GM23338 (cell line): ENCODE results near the gene THEM5. TPM values are rescaled to one million over a fixed set of nuclear protein-coding genes. Genes with fewer than 3 reads are reported as not detected.

Experiments used
- ATAC-seq: fragments of 200-7000 bp; cut with Tn5 transposase; 3 replicates; pipeline ENCODE4 v1.9.1; 2020
- DNase-seq: peaks from one replicate; pipeline ENCODE4 v3.0.0-alpha.2; 2015; ENCODE audit warnings: low spot score
- H2AFZ ChIP-seq: fragments of 200-600 bp; sonication (generic); 2 replicates; pipeline ENCODE4 v1.8.0; 2016; ENCODE audit warnings: antibody characterized with exemption, mild to moderate bottlenecking, moderate library complexity
- H3F3A ChIP-seq: fragments of 200-600 bp; sonication (generic); replicated peaks from 2 replicates; pipeline ENCODE4 v1.8.0; 2017; ENCODE audit warnings: antibody characterized with exemption, mixed run types, low read depth
- H3K27ac ChIP-seq: fragments of 200-600 bp; sonication (generic); 2 replicates; pipeline ENCODE4 v1.6.1; 2016; ENCODE audit warnings: low read depth
- H3K27me3 ChIP-seq: fragments of 200-600 bp; sonication (generic); 2 replicates; pipeline ENCODE4 v1.8.0; 2016; ENCODE audit warnings: mild to moderate bottlenecking, mixed run types, moderate library complexity; ENCODE audit not compliant: insufficient read depth
- H3K36me3 ChIP-seq: fragments of 200-600 bp; sonication (generic); 2 replicates; pipeline ENCODE4 v1.8.0; 2016; ENCODE audit warnings: mild to moderate bottlenecking; ENCODE audit not compliant: insufficient read depth
- H3K4me1 ChIP-seq: fragments of 200-600 bp; sonication (generic); 2 replicates; pipeline ENCODE4 v1.8.0; 2016; ENCODE audit warnings: mild to moderate bottlenecking, moderate library complexity; ENCODE audit not compliant: insufficient read depth
- H3K4me2 ChIP-seq: fragments of 200-600 bp; sonication (generic); 2 replicates; pipeline ENCODE4 v1.7.1; 2017; ENCODE audit warnings: mixed run types
- H3K4me3 ChIP-seq: fragments of 200-600 bp; sonication (generic); 2 replicates; pipeline ENCODE4 v1.6.1; 2016; ENCODE audit warnings: mixed run types
- H3K79me2 ChIP-seq: fragments of 200-600 bp; sonication (generic); replicated peaks from 2 replicates; pipeline ENCODE4 v1.8.0; 2017; ENCODE audit warnings: mild to moderate bottlenecking; ENCODE audit not compliant: insufficient read depth
- H3K9me2 ChIP-seq: fragments of 200-600 bp; sonication (generic); 2 replicates; pipeline ENCODE4 v1.8.0; 2017; ENCODE audit not compliant: insufficient read depth
- H4K20me1 ChIP-seq: fragments of 200-600 bp; sonication (generic); replicated peaks from 2 replicates; pipeline ENCODE4 v1.8.0; 2017; ENCODE audit warnings: mild to moderate bottlenecking; ENCODE audit not compliant: insufficient read depth
- H3K27ac Mint-ChIP-seq: 2 replicates; pipeline ENCODE4 v1.8.0; 2020; ENCODE audit warnings: inconsistent platforms, mild to moderate bottlenecking, moderate library complexity, mixed read lengths
- H3K27me3 Mint-ChIP-seq: 3 replicates; pipeline ENCODE4 v1.8.0; 2022; ENCODE audit warnings: low read depth, mild to moderate bottlenecking, moderate library complexity, mixed read lengths, inconsistent platforms; ENCODE audit not compliant: insufficient read depth, poor library complexity
- H3K36me3 Mint-ChIP-seq: 3 replicates; pipeline ENCODE4 v1.8.0; 2021; ENCODE audit warnings: low read depth, mild to moderate bottlenecking, inconsistent platforms, moderate library complexity, mixed read lengths
- H3K4me1 Mint-ChIP-seq: 3 replicates; pipeline ENCODE4 v1.8.0; 2020; ENCODE audit warnings: mild to moderate bottlenecking, inconsistent platforms, mixed read lengths
- H3K4me3 Mint-ChIP-seq: 3 replicates; pipeline ENCODE4 v1.8.0; 2021; ENCODE audit warnings: moderate library complexity, mild to moderate bottlenecking, inconsistent platforms, mixed read lengths
- H3K9me3 Mint-ChIP-seq: 3 replicates; pipeline ENCODE4 v1.8.0; 2020; ENCODE audit warnings: moderate library complexity, mild to moderate bottlenecking, inconsistent platforms, mixed read lengths
- CREB1 ChIP-seq: fragments of 250-450 bp; sonication (Bioruptor Pico); IDR thresholded peaks from 2 replicates; pipeline ENCODE4 v1.5.0; 2020; ENCODE audit warnings: low read depth, mild to moderate bottlenecking, moderate library complexity
- EZH2 ChIP-seq: fragments of 200-600 bp; sonication (generic); IDR thresholded peaks from one replicate; pipeline ENCODE4 v1.8.0; 2017; ENCODE audit warnings: antibody characterized with exemption, mild to moderate bottlenecking, low read depth; ENCODE audit not compliant: unreplicated experiment
- EZH2phosphoT487 ChIP-seq: fragments of 200-600 bp; sonication (generic); IDR thresholded peaks from one replicate; pipeline ENCODE4 v1.8.1; 2018; ENCODE audit warnings: antibody characterized with exemption; ENCODE audit not compliant: unreplicated experiment
- JUNB ChIP-seq: IDR thresholded peaks from one replicate; pipeline ENCODE4 v1.6.1; 2016; ENCODE audit warnings: antibody characterized with exemption; ENCODE audit not compliant: unreplicated experiment
- NANOG ChIP-seq: IDR thresholded peaks from 2 replicates; pipeline ENCODE4 v1.6.1; 2016; ENCODE audit warnings: antibody characterized with exemption, borderline replicate concordance
- POLR2AphosphoS5 ChIP-seq: IDR thresholded peaks from 2 replicates; pipeline ENCODE4 v1.6.1; 2016; ENCODE audit warnings: antibody characterized with exemption, low read depth
- REST ChIP-seq: IDR thresholded peaks from one replicate; pipeline ENCODE4 v1.6.1; 2018; ENCODE audit warnings: antibody characterized with exemption; ENCODE audit not compliant: unreplicated experiment
- ZNF114 ChIP-seq: fragments of 250-450 bp; sonication (Bioruptor Pico); IDR thresholded peaks from 2 replicates; pipeline ENCODE4 v1.5.0; 2020; ENCODE audit warnings: mild to moderate bottlenecking, moderate library complexity
- ZNF331 ChIP-seq: fragments of 250-450 bp; sonication (Bioruptor Pico); IDR thresholded peaks from 2 replicates; pipeline ENCODE4 v1.5.0; 2020; ENCODE audit warnings: low read depth, mild to moderate bottlenecking, moderate library complexity
- ZNF462 ChIP-seq: fragments of 250-450 bp; sonication (Bioruptor Pico); IDR thresholded peaks from 2 replicates; pipeline ENCODE4 v1.5.0; 2020; ENCODE audit warnings: mild to moderate bottlenecking, moderate library complexity
- polyA plus RNA-seq: library from polyadenylated mRNA; unstranded; fragments of >200 nt; fragmentation: Nextera tagmentation; extraction: Ambion mirVana; gene quantifications from 2 replicates; pipeline ENCODE4 v1.2.1, GENCODE V29; 2016
- total RNA-seq: library from RNA; depleted of rRNA; stranded (reverse); fragments of >200 nt; shearing (Covaris generic); gene quantifications from 2 replicates; pipeline ENCODE4 v1.2.3, GENCODE V29; 2014
- TF ChIP-seq, protein P1 (sequence below): IDR thresholded peaks from 2 replicates; pipeline ENCODE4 v1.6.1; 2016; ENCODE audit warnings: antibody characterized with exemption
- TF ChIP-seq, protein P2 (sequence below), 2 experiments: fragments of 200-600 bp in 1 of 2; sonication (generic) in 1 of 2; conservative IDR thresholded peaks; 2 replicates each; pipeline versions ENCODE4 v1.5.1 to v1.6.1; 2016 to 2017; ENCODE audit warnings: antibody characterized with exemption in 2 of 2, low read depth in 2 of 2, mild to moderate bottlenecking in 2 of 2, moderate library complexity in 1 of 2

Gene THEM5
- total and polyA plus RNA-seq, 2 experiments from 2014 or later: not detected

- TF ChIP-seq ZNF462 (CRISPR knock-in tag): no peak
Observed at GRCh38 chr1:151815716-151816327, 37.7 kb downstream of the THEM5 start (continued).

- Mint-ChIP-seq H3K9me3 (no peaks in the 10 kb centered on the region), H3K36me3 (no peaks in the 10 kb centered on the region), H3K27ac (no peak overlapping the region), H3K4me3 (no peak overlapping the region), H3K27me3 (peaks cover 15% of the 10 kb centered on the region), H3K4me1 (peaks cover 9% of the 10 kb centered on the region)
- Histone ChIP-seq H3K4me1 (peaks cover 3% of the 10 kb centered on the region), H3K79me2 (no peaks in the 10 kb centered on the region), H3K27me3 (no peaks in the 10 kb centered on the region), H3K27ac (no peak overlapping the region), H2AFZ (no peak overlapping the region), H3K36me3 (no peaks in the 10 kb centered on the region), H3F3A (no peaks in the 10 kb centered on the region), H3K4me2 (no peak overlapping the region), H4K20me1 (no peaks in the 10 kb centered on the region), H3K9me2 (no peaks in the 10 kb centered on the region), H3K4me3 (no peak overlapping the region)
- ATAC-seq (no peak), DNase-seq (no peak)
- TF ChIP-seq ZNF331 (CRISPR knock-in tag) (no peak), EZH2phosphoT487 (no peak), NANOG (no peak), JUNB (no peak), CREB1 (CRISPR knock-in tag) (no peak), ZNF114 (CRISPR knock-in tag) (no peak), EZH2 (no peak), REST (no peak), POLR2AphosphoS5 (no peak)
- TF ChIP-seq, protein P1, sequence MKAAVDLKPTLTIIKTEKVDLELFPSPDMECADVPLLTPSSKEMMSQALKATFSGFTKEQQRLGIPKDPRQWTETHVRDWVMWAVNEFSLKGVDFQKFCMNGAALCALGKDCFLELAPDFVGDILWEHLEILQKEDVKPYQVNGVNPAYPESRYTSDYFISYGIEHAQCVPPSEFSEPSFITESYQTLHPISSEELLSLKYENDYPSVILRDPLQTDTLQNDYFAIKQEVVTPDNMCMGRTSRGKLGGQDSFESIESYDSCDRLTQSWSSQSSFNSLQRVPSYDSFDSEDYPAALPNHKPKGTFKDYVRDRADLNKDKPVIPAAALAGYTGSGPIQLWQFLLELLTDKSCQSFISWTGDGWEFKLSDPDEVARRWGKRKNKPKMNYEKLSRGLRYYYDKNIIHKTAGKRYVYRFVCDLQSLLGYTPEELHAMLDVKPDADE: no peak
- TF ChIP-seq, protein P2, sequence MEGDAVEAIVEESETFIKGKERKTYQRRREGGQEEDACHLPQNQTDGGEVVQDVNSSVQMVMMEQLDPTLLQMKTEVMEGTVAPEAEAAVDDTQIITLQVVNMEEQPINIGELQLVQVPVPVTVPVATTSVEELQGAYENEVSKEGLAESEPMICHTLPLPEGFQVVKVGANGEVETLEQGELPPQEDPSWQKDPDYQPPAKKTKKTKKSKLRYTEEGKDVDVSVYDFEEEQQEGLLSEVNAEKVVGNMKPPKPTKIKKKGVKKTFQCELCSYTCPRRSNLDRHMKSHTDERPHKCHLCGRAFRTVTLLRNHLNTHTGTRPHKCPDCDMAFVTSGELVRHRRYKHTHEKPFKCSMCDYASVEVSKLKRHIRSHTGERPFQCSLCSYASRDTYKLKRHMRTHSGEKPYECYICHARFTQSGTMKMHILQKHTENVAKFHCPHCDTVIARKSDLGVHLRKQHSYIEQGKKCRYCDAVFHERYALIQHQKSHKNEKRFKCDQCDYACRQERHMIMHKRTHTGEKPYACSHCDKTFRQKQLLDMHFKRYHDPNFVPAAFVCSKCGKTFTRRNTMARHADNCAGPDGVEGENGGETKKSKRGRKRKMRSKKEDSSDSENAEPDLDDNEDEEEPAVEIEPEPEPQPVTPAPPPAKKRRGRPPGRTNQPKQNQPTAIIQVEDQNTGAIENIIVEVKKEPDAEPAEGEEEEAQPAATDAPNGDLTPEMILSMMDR (conservative IDR thresholded peaks at IDR 0.05; ENCODE audit: low read depth in 2 of 2): no peak
Observed at GRCh38 chr1:151814971-151815545, 38.5 kb downstream of the THEM5 start.
